ENCODE data around the gene GPS2.

DNA sequence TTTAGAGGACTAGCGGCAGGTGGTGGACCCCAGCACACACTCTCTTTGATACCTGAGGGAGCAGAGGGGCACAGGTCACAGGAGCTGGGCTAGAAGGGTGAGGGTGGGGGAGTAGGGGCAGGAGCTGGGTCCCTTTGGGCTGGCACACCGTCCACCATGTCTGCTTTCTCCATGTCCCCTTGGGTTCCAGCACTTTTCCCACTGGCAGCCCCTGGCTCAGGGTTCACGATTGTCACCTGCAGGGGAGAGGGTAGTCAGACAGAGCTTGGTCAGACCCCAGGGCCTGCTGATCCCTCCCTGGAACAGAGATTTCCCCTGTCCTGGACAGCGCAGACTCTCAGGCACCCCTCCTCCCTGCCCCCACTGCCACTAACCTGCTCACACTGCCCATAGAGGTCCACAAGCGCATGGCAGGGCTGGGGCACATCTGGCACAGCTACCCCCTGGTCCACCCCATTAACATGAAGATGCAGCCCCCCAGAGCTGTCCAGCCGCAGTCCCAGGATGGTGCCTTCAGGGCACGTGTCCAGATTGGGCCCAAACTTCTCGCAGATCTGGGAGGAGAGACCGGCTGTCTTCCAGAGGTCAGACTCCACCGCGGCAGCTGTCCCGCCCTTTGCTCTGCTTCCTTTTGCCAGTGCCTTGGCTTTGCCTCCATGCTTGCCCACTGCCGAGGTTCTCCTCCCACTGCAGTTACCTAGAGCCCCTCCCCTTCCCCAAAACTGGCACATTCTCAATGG is 3.1 kb upstream of the GPS2 start:
- no peak for TF ChIP-seq EZH2phosphoT487 (IDR thresholded peaks at IDR 0.05)
- TF ChIP-seq, protein P1, sequence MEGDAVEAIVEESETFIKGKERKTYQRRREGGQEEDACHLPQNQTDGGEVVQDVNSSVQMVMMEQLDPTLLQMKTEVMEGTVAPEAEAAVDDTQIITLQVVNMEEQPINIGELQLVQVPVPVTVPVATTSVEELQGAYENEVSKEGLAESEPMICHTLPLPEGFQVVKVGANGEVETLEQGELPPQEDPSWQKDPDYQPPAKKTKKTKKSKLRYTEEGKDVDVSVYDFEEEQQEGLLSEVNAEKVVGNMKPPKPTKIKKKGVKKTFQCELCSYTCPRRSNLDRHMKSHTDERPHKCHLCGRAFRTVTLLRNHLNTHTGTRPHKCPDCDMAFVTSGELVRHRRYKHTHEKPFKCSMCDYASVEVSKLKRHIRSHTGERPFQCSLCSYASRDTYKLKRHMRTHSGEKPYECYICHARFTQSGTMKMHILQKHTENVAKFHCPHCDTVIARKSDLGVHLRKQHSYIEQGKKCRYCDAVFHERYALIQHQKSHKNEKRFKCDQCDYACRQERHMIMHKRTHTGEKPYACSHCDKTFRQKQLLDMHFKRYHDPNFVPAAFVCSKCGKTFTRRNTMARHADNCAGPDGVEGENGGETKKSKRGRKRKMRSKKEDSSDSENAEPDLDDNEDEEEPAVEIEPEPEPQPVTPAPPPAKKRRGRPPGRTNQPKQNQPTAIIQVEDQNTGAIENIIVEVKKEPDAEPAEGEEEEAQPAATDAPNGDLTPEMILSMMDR (IDR thresholded peaks at IDR 0.05) = no peak
- TF ChIP-seq EZH2 (IDR thresholded peaks at IDR 0.05) = no peak
